C4-2B (cell line): ENCODE results near the gene FCN3.

Experiments used
- H3K27ac ChIP-seq: fragments of 450-650 bp; 2 replicates; pipeline ENCODE4 v1.5.1; 2017
- ZFX ChIP-seq: fragments of 450-650 bp; IDR thresholded peaks from 2 replicates; pipeline ENCODE4 v1.6.1; 2017
- TF ChIP-seq, protein P1 (sequence below): fragments of 450-650 bp; conservative IDR thresholded peaks from 2 replicates; pipeline ENCODE4 v1.5.1; 2017; ENCODE audit warnings: mild to moderate bottlenecking

FCN3 gene

DNA sequence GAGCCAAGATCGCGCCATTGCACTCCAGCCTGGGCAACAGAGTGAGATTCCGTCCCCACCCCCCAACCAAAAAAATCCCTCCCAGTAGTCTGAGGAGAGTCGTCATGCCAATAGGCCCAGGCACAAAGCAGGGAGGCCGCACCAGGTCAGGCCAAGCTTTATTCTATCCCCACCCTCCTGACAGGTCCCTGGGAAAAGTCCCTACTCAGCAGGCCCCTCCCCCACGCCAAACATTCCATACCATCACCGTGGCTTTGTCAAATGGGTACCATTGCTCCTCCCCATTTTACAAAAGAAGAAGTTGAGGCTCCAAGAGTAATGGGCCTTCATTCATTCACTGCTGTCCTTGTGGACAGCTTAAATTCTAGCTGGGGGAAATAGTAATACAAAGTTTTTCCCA, 23.1 kb upstream of the FCN3 start:
- H3K27ac ChIP-seq = no peak overlapping the region
- TF ChIP-seq, protein P1, sequence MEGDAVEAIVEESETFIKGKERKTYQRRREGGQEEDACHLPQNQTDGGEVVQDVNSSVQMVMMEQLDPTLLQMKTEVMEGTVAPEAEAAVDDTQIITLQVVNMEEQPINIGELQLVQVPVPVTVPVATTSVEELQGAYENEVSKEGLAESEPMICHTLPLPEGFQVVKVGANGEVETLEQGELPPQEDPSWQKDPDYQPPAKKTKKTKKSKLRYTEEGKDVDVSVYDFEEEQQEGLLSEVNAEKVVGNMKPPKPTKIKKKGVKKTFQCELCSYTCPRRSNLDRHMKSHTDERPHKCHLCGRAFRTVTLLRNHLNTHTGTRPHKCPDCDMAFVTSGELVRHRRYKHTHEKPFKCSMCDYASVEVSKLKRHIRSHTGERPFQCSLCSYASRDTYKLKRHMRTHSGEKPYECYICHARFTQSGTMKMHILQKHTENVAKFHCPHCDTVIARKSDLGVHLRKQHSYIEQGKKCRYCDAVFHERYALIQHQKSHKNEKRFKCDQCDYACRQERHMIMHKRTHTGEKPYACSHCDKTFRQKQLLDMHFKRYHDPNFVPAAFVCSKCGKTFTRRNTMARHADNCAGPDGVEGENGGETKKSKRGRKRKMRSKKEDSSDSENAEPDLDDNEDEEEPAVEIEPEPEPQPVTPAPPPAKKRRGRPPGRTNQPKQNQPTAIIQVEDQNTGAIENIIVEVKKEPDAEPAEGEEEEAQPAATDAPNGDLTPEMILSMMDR = no peak
- TF ChIP-seq ZFX = no peak

DNA sequence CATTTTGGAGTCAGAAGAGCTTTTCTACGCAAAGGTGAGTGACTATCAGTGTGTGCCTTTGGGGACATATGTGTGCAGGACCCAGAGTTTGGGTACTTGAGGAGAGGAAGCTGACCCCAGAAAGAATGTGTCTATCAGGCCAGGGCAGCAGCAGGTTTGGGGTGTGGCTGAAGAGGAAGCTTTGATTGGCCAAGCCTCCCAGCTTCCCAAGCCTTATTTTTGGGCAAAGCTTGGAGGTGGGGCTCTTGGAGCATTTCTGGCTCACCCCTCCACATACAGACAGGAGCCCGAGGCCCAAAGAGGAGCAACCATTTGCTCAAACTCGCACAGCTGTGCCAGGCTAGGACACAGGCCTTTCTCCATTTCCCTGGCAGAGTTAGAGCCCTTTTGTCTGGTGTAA, 22.5 kb upstream of the FCN3 start:
- no peak overlapping the region for H3K27ac ChIP-seq
- TF ChIP-seq, protein P1 = no peak
- TF ChIP-seq ZFX = no peak

DNA sequence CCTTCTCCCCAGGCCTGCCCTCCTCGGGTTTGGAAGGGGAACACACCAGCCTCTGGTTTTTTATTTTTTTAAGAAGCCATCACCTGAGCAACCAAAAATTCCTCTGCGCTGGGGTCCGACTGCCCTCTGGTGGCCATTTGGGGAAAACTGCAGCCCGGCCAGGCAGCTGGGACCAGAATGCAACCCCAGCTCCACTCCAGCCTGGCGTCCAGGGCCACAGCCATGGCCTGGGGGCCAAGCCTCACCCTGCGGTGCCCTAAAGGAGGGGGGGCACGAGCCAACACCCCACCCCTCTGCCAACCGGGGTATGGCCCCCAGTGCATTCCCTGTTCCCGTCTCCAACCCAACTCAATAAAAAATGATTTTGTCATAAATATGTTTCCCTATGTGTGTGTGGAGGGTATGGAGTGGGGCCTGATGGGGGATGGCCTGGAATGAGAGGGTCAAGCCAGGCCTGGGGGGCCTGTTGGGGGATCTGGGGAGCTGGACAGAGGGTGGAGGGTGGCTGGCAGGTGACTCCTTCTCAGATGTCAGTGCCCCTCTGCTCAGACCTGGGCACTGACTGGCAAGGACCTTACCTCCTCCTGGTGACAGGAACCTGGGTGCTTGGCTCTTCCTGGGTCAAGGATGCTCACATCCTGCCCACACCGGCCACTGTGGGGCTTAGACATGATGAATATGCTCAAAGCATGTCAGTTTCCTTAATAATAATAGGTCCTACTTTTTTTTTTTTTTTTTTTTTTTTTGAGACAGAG, 21.0 kb upstream of the FCN3 start:
- no peak overlapping the region for H3K27ac ChIP-seq
- TF ChIP-seq, protein P1 = peak; percentile 99
- no peak for TF ChIP-seq ZFX

DNA sequence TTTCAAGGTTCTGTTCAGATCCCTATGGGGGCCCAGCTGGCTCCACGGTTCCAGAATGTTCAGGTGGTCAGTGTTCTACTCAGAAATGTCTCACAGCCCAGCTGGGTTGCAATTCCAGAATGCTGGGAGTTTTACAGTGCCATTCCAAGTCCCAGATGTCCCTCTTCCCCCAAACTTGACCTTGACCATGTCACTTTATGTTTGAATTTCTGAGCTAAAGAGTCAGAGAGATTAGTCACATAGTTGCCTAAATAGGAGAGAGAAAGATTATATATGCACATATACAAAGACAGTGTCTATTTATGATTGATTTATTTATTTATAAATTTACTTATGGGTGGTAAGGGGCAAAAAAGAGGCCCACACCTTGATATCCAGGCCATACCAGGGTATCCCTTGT, 20.3 kb upstream of the FCN3 start:
- H3K27ac ChIP-seq = no peak overlapping the region
- TF ChIP-seq ZFX = no peak
- TF ChIP-seq, protein P1 = no peak

DNA sequence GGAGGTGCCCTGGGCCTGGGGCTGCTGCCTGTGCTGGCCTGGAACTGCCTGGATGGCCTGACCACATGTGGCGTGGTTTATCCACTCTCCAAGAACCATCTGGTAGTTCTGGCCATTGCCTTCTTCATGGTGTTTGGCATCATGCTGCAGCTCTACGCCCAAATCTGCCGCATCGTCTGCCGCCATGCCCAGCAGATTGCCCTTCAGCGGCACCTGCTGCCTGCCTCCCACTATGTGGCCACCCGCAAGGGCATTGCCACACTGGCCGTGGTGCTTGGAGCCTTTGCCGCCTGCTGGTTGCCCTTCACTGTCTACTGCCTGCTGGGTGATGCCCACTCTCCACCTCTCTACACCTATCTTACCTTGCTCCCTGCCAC, 19.6 kb upstream of the FCN3 start:
- TF ChIP-seq ZFX = no peak
- TF ChIP-seq, protein P1 = no peak
- no peak overlapping the region for H3K27ac ChIP-seq

DNA sequence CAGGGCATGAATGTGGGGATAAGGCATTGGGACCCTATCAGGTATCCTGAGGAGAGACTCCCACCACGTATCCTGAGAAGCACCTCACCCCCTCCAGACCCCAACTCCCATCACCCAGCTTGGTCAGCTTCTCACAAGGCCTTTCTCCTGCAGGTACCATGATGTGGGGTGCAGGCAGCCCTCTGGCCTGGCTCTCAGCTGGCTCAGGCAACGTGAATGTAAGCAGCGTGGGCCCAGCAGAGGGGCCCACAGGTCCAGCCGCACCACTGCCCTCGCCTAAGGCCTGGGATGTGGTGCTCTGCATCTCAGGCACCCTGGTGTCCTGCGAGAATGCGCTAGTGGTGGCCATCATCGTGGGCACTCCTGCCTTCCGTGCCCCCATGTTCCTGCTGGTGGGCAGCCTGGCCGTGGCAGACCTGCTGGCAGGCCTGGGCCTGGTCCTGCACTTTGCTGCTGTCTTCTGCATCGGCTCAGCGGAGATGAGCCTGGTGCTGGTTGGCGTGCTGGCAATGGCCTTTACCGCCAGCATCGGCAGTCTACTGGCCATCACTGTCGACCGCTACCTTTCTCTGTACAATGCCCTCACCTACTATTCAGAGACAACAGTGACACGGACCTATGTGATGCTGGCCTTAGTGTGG, 19.1 kb upstream of the FCN3 start:
- H3K27ac ChIP-seq = no peak overlapping the region
- TF ChIP-seq ZFX = no peak
- TF ChIP-seq, protein P1 = no peak

DNA sequence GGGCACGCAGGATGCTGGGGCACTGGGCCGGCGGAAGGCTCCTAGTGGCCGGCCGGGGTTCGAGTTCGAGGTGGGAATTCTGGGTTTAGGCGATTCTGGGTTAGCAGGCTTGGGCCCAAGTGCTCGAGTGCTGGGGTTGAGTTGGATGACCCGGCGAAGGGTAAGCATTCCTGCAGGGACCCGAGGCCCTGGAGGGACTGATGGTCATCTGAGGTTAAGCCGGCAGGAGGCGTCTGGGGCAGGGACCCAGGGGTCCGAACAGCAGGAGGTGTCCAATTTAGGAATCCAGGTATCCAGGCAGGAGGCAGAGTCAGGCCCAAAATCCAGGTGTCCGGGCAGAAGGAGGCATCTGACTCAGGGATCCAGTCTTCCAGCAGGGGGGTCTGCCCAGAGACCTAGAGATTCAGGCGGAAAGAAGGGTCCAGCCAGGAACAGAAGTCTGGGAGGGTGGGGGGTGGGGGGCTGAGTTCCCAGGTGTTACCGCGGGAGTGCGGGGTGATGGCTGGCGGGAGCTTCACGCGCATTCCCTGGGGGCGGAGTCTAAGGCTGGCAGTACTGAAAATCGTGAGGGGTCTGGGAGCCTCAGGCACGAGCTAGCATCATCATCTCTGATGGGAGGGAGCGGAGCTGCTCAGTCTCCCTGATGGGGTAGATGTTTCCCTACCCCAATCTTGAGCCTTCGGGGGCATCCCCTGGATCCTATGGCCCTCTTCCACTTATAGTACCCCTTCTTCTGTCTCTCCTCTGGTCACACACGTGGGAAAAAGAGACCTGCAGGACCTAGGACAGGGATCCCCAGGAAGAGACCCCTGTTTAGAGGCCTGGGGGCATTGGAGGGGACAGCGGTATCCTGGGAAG, 18.4 kb upstream of the FCN3 start:
- no peak for TF ChIP-seq ZFX
- TF ChIP-seq, protein P1 = peak; percentile 50

More for the DNA sequence above, 18.4 kb upstream of the FCN3 start:
- peak overlapping the region; percentile 44 for H3K27ac ChIP-seq
